NB4 (cell line): ENCODE results near the gene ORMDL3.

Experiments
- DNase-seq: peaks from one replicate; pipeline ENCODE4 v3.0.0; 2010; ENCODE audit warnings: low read depth
- H3K4me3 ChIP-seq: one replicate; pipeline ENCODE4 v1.5.1; 2011; ENCODE audit warnings: mild to moderate bottlenecking, low read depth, low read length, moderate library complexity
- MAX ChIP-seq: IDR thresholded peaks from 2 replicates; pipeline ENCODE4 v1.6.1; 2011; ENCODE audit warnings: low read depth, low read length
- MYC ChIP-seq: IDR thresholded peaks from 2 replicates; pipeline ENCODE4 v1.6.1; 2011; ENCODE audit warnings: low read depth, low read length
- POLR2A ChIP-seq: IDR thresholded peaks from 2 replicates; pipeline ENCODE4 v1.6.1; 2011; ENCODE audit warnings: mild to moderate bottlenecking; ENCODE audit not compliant: insufficient read length; ENCODE audit errors: extremely low read depth
- TF ChIP-seq, protein P1 (sequence below): IDR thresholded peaks from one replicate; pipeline ENCODE4 v1.5.1; 2012; ENCODE audit warnings: low read depth, low read length

The ORMDL3 gene

GRCh38 chr17:39927101-39927928 is at the start of gene ORMDL3, which contains the start of gene LRRC3C:
ORMDL3 (minus strand) TSS chr17:39927601; CDS start chr17:39924203, 3,398 bp downstream.
LRRC3C (plus strand) TSS chr17:39927732; CDS start chr17:39941524, 13,792 bp downstream.
- H3K4me3 ChIP-seq, result peak within 1 kb of the TSS; percentile 72
- peak; percentile 61 for TF ChIP-seq POLR2A
- TF ChIP-seq MYC, result peak; percentile 39; the same call in 1 of the 2 replicates
- TF ChIP-seq, protein P1, sequence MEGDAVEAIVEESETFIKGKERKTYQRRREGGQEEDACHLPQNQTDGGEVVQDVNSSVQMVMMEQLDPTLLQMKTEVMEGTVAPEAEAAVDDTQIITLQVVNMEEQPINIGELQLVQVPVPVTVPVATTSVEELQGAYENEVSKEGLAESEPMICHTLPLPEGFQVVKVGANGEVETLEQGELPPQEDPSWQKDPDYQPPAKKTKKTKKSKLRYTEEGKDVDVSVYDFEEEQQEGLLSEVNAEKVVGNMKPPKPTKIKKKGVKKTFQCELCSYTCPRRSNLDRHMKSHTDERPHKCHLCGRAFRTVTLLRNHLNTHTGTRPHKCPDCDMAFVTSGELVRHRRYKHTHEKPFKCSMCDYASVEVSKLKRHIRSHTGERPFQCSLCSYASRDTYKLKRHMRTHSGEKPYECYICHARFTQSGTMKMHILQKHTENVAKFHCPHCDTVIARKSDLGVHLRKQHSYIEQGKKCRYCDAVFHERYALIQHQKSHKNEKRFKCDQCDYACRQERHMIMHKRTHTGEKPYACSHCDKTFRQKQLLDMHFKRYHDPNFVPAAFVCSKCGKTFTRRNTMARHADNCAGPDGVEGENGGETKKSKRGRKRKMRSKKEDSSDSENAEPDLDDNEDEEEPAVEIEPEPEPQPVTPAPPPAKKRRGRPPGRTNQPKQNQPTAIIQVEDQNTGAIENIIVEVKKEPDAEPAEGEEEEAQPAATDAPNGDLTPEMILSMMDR, result no peak
- peak; percentile 48; the same call in 1 of the 2 replicates for TF ChIP-seq MAX
- peak; percentile 95 for DNase-seq

- no peak overlapping the region for H3K4me3 ChIP-seq
- no peak for DNase-seq
- TF ChIP-seq MAX (no peak), POLR2A (no peak), MYC (no peak)
- TF ChIP-seq, protein P1, result no peak
Measured at GRCh38 chr17:39975801-39976200, 48.4 kb upstream of the ORMDL3 start.

GRCh38 chr17:39974433-39974832 is 47.0 kb upstream of the ORMDL3 start:
- DNase-seq, result no peak
- TF ChIP-seq, protein P1, result no peak
- no peak for TF ChIP-seq MYC
- TF ChIP-seq POLR2A, result no peak
- TF ChIP-seq MAX, result no peak
- H3K4me3 ChIP-seq, result no peak overlapping the region

DNA sequence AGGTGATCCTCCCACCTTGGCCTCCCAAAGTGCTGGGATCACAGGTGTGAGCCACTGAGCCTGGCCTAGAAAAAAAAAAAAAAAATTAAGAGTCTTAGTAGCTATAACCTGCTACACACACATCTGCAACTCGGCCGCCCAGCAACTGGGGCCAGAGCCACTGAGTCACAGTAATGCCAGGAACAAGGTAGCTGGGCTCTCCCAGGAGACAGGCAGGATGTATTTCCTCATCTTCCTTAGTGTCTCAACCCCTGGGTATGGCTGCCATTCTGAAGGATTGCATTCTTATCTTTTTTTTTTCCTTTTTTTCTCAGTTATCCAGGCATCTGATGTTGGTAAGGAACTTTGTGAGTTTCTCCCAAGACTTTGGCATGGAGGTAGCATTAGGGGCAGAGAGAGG is 46.1 kb upstream of the ORMDL3 start:
- TF ChIP-seq MYC (no peak), POLR2A (no peak), MAX (no peak)
- TF ChIP-seq, protein P1, result no peak
- no peak for DNase-seq
- no peak overlapping the region for H3K4me3 ChIP-seq

DNA sequence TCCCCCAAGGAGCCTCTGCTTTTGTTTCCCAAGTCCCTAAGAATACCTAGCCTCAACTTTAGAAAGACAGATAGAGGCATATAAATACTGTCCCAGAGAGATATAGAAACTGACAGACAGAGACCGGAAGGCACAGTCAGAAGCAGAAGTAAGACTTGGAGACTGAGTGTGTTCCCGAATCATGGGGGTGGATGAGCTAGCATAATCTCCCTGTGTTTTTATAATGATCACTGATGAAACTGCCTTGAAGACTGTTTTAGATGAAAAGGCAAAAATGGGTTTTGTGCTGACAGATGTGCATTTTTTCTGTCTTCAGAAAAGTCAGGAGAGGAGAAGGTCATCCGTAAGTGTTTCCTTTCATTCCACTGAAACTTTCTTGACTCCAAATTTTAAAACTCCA is 44.9 kb upstream of the ORMDL3 start:
- peak; percentile 55 for DNase-seq
- no peak overlapping the region for H3K4me3 ChIP-seq
- no peak for TF ChIP-seq MYC
- TF ChIP-seq, protein P1, result no peak
- TF ChIP-seq MAX, result no peak
- TF ChIP-seq POLR2A, result no peak
